Activated naive CD4-positive, alpha-beta T cell treated with anti-CD3 and anti-CD28 coated beads, Interleukin-2, amount 50 U/mL, for 16 hours (primary cell): ENCODE results near the gene SREBF2.
"Not testable (repeated sequence)": the region's sequence is repeated elsewhere in the genome, so short reads cannot be mapped to it uniquely, and the experiment has no call there.

ENCODE experiments used
- DNase-seq: peaks from one replicate; pipeline ENCODE4 v3.0.0-alpha.2; 2020

SREBF2 gene

DNA sequence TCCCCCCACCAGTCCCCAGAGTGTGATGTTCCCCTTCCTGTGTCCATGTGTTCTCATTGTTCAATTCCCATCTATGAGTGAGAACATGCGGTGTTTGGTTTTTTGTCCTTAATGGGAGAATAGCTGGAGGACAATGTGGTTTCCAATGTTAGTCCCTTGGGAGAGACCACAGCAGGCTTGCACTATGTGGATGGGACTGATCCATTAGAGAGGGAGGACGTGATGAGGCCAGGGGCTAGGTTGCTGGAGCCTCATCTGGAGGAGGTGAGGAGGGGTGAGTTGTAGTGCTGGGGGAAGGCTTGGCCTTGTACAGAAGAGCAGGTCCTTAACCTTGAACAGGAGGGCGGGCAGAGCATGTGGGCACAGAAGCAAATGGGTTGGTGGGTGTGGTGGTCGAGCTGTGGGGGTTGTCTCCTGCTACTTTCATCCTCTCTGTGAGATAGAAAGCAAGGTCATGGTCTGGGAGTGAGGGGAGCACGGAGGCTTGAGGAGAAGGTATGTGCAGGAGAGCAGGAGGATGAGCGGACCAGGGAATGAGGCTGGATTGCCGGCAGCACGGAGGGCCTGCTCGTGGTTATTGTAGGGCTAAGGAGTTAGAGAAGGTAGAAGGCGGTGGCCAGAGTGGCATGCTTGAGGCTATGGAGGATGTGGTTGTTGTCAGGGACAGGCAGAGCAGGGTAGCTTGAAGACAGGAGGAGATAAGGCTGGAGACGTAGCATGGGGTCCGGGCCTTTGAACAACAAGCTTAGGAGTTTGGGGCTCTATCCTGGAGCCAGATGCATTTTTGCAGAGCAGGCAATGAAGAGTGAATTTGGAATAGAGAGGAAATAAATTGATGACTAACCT lies 11.2 kb upstream of the SREBF2 start:
- no peak for DNase-seq

DNA sequence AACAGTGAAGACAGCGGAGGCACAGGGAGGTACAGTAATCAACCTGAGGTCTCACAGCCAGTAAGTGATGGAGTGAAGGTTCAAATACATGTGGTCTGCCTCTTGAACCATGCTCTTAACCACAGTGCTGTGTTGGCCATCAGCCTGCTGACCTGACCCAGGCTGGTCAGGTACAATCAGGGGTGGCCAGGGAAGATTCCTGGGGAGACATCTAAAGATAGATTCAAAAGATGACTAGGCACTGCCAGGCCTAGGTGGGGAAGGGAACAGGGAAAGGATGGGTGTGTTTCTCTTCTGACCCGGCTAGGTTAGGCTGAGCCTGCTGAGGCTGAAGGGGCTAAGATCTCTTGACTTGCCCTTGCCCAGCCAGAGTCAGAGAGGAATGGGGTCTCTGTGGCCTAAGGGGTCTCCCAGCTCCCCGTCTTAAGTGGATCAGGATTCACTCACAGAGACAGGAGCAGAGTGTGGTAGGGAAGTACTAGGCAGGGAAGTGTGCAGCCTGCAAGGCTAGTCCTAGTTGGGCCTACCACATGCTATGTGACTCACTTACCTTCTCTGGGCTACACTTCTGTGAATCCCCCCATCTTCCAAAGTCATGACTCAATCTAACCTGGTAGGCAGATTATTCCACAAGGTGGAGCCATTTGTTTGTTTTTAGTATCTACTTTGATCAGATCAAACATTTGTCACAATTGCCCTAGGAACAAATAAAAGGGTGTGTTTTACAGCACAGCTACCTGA lies 10.4 kb upstream of the SREBF2 start:
- peak; percentile 42 for DNase-seq

DNA sequence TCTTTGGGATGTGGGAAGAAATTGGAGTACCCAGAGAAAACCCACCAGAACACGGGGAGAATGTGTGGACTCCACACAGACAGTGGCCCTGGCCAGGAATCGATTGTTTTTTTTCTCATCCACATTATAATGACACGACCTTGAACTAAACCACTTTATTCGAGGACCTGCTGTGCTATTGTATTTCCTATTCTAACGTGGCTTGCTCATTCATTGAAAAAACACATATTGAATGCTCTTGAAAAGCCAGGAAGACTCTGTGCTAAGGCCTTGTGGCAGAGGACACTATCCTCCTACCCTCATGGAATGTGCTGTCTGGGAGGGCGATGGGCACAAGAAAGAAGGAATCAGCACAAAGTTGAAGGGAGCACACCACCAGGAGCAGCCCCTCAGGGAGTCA lies 9.1 kb upstream of the SREBF2 start:
- DNase-seq, result no peak

DNA sequence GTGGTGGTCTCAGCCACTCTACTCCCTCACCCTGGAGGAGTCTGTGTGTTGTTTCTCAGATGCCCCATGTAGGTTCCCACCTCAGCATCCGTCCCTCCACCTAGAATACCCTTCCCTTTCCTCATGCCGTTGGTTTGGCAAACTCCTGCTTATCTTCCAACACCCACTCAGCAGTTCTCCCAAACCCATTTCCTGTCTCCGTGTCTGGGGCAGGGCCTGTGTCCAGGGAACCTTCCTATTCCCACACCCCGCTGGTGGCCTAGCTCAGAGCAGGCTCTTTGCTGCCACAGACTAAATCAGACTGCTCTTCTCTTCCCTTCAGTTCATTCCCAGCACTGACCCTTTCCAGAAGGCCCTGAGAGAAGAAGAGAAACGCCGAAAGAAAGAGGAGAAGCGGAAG lies 7.5 kb upstream of the SREBF2 start:
- DNase-seq, result no peak

DNA sequence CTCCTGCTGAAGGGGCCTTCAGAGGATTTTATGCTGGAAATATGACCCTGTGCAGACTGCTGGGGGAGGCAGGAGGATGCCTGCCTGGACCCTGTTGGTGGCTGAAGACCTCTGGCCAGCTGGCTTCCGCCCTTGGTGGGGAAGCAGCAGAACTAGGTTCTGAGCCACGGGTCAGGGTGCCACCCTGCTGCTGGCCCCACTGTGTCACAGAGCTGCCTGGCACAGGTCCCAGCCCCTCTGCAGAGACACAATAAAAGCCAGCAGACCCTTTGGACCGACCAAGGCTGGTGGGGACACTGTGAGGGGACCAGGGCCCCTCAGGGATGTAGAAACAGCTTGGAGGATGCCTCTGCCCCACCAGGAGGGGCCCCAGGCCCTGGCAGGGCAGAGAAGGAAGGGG lies 6.9 kb upstream of the SREBF2 start:
- DNase-seq, result no peak

DNA sequence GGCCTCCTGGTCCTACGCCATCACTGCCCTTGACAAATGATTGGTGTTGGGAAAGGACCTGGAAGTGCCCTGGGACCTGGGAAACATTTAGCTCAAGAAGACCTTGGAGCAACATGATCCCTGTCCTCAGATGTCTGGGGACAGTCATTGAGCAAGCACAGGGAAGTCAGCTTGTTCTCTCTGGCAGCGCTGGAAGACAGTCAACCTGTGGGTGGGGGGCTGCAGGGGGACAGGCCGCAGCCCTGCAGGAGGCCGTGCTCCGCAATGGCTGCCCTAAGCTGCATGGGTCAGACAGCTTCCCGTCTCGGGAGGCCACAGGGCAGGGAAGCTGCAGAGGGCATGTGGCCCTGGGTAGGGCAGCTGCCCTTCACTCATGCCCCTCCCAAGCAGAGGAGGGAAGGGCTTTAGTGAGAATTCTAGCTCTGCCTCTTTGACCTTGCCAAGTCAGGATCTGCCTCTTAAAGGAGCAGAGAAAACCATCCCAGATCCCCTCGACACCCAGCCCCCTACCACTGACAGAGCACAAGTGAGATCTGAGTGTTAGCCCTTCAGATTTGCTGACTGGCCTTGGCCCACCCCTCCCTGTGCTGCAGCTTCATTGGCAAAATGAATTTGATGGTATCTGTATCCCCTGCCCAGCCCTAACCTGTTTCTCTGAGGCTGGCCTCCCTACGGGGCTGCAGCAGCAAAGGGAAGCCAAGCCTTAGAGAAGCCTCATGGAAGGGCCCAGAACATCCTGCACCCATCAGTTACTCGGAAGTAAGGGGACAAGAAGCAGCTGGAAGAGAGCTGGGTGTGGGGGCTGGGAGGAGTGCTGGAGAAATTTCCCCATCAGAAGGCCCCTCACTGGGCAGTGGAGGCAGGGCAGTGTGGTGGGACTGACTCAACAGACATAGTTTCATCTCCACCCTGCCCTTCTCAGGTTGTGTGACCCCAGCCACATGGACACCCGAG lies 6.2 kb upstream of the SREBF2 start:
- DNase-seq, result no peak

DNA sequence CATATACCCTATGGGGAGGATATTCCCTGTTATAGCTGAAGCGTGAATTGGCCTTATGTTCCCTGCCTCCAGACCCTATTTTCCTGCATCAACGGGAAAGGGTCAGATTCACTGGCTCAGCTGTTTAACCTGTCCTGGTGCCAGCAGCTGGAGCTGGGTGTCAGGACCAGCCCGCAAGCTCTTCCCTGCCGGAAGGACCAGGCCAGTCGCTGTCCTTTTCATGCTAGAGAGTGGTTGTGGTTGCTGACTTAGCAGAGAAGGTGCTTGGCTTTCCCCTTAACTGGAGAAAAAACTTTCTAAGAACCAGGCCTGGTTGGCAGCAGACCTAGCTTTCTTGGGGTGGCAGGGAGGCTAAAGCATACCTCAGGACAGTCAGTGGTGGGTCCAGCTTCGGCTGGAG lies 5.2 kb upstream of the SREBF2 start:
- DNase-seq, result no peak

DNA sequence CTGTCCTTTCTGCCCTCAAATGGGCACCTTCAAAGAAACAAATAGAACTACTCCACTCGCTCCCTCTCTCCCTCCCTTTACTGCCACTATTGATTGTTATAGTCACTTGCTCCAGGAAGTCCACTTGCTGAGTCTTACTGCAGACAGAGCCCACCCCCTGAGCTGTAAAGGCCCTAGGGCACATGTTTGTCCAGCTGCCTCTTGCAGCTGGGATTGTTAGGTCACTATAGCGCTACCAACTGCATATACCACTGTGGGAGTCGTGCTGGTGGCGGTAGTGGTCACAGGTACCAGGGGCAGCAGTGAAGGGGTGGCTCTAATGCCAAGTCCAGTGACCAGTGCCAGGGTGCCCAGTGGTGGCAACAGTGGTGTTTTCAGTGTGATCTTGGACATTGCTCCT lies 4.4 kb upstream of the SREBF2 start:
- DNase-seq, result no peak

DNA sequence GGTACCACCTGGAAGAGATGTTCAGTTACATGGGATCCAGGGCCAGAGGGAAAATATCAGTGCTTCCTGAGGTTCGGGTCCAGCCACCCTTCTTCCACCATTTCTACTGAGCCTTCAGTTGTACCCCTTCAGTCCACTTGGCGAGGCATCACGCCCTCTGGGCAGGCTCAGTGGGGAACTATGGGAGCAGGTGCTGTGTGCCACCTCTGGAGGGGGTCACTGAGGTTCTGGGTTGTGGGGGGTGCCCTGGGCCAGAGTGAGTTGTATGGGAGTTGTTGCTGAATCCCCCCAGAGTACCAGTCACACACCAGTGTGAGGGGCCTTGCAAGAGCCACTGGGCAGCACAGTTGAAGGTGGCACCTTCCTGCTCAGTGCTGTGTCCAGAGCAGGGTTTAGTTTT lies 2.7 kb upstream of the SREBF2 start:
- DNase-seq, result no peak

DNA sequence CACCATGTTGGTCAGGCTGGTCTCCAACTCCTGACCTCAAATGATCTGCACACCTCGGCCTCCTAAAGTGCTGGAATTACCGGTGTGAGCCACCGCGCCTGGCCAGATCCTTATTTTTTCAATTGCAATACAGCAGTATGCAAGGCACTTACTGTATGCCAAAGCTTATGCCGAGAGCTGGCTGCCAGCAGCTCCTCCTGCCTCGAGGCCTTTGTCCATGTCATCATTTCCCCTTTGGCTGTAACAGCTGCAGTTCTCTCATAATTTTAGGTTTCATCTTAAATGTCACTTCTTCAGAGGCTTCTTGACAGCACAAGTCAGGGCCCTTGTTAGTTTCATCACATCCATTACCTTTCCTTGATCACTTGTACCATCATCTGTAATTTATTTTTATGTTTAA lies 1.5 kb upstream of the SREBF2 start:
- DNase-seq, result no peak

DNA sequence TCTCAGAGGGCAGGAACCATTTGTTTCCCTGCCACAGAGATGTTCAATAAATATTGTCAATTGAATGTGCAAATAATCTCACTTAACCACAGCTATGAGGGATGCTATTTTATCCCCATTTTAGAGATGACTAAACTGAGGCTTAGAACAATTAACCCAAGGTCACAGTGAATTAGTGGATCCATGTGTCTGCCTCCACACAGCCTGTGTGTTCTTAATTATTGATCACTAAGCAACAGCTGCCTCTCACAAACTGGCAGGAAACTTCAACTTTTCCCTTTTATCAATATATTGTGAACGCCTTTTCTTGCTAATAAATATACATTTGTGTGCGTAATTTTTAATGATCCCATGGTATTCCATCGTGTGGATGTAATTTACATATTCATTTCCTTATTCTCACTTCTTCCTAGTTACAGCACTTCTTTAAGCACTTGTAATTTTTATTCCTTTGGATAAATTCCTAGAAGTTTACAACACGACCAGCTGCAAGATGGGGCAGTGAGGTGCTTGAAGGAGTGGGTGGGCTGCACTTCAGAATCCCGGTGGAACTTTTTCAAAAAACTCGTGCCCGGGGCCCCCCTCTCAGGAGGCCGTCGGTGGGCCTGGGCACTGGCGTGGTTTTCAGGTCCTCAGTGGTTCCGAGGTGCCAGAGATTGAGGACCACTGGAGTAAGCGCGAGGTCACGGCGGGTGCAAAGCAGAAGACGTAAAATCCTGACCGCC lies 915 bp upstream of the SREBF2 start:
- DNase-seq, result no peak

DNA sequence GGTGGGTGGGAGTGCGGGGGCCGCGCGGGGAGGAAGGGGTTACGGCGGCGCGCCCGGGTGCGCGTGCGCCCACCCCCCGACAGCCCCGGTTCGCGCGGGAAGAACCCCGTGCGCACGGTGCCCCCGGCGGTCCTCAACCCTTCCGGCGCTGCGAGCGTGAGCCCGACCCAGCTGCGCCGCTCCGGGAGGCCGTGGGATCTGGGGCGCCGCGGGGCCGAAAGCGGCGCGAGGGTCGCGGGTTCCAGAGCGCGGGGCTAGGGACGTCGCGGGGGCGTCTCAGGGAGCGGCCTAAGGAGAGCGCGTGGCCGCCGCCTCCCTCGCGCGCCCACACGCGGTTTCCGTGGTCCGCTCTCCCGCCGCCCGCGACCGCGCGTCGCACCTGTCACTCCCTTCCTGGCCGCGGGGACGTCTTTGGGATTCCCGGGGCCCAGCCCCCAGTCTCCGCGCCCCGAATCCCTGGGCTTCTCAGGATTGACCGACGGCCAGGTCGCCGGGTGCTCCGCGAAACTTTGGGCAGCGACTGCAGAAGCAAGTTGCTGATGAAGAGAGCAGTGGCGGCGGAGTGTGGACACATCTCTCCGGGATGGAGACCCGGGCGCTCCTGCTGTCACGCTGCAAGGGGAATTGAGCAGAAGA lies 582 bp downstream of the SREBF2 start:
- DNase-seq, result peak; percentile 52

DNA sequence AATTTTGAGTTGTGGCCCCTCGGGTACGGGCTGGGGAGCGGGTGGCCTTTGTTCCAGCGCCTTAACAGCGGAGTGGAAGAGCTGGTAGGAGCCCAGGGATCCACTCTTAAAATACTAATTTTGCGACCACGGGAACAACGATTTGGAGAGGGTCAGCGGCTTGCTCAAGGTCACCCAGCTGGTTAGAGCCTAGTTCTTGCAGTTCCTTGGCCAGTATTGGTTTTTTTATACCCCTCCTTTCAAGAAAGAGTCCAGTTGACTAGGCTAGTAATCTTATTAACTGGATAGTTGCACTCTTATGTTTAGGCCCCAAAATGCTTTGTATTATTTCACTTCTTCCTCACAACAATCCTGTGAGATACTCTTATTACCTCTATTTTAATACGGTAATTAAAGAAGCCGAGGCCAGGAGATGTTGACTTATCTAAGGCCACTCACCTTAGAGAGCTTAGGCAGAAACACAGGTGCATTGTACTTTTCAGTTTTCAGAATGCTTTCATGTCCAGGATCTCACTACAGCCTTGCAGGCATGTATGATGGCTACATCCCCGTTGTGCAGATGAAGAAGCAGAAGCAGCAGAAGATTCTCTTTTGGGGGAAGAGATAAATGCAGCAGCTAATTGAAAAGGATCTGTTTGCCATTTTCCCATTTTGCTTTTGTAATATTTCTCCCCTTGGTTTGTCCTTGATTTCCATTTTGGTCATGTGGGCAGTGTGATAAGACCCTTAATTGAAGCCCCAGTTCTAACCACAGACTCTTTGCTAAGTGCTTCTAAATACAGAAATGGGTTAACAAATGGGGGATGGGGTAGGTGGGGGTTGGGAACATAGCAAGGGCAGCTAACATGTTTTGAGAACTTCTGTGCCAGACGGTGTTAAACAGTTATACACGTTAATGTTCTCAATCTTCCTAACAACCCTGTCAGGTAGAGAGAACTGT lies 1.4 kb downstream of the SREBF2 start:
- DNase-seq, result no peak

DNA sequence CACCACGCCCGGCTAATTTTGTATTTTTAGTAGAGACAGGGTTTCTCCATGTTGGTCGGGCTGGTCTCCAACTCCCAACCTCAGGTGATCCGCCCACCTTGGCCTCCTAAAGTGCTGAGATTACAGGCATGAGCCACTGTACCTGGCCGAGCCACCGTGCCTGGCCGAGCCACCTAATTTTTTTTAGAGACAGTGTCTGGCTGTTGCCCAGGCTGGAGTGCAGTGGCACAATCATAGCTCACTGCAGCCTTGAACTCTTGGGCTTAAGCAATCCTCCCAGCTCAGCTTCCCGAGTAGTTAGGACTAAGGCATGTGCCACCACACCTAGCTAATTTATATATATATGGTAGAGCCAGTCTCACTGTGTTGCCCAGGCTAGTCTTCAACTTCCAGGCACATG lies 2.6 kb downstream of the SREBF2 start:
- DNase-seq, result not testable (repeated sequence)

DNA sequence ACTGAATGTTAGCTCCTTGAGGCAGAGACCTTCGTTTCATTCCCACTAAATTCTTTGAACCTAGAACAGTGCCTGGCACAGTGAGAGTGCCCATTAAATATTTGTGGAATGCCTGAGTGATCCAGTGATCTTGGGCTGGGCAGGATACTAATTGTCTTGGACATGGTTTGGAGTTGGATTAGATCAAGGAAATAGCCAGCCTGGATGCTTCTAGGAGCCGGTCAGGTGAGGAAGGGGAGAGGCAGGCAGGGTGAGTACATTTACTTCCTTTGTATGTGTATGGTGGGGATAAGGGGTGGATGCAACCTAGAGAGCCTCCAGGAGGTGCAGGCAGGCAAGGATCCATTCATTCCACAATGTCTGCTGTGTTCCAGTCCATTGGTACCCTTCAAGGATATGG lies 3.6 kb downstream of the SREBF2 start:
- no peak for DNase-seq

DNA sequence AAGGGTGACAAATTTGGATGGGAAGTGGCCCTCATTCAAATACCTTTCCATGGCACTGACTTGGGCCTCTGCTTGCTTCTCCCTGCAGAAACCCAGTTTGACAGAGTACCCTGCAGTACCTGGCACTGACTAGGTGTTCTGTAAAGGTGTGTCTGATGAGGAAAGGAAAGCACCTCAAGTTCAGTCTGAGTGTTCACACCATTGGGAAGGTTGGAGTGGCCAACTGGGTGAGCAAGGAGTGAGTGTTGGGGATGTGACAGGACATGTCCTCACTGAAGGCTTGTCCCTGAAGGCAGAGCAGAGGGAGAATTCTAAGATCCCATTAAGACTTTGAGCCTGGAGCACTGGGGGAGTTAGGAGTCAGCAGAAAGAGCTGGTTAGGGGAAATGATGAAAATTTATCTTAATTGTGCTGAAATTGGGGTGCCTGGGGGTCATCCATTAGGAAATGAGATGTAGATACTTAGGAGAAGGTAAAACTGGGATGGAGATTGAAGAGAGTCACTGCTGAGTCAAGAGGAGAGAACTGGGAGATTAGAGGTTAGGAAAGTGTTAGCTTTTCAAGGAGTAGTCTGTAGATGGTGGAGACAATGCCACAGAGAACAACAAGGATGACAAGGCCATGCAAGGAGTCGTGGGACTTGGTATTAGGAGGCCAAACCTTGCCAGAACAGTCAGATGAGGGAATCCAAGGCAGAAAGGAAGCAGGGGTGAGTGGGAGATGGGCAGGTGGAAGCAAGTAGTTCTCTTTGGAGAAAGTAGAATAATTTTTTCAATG lies 6.1 kb downstream of the SREBF2 start:
- no peak for DNase-seq

DNA sequence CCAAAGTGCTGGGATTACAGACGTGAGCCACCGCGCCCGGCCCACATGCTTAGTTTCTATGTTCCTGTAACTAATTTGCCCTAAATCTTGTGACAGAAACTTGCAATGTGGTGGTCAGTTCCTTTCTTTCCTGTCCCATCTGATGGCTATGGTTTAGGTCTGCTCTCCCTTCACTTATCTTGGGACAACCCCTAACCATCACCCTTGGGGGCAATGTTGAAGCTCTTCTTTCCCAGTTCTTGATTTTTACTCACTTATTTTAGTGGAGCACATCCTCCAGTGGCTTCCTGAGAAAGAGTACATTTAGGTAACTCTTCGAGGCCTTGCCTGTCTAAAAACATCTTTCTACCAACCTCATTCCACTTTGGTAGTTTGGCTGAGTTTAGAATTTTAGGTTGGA lies 7.3 kb downstream of the SREBF2 start:
- DNase-seq, result no peak

DNA sequence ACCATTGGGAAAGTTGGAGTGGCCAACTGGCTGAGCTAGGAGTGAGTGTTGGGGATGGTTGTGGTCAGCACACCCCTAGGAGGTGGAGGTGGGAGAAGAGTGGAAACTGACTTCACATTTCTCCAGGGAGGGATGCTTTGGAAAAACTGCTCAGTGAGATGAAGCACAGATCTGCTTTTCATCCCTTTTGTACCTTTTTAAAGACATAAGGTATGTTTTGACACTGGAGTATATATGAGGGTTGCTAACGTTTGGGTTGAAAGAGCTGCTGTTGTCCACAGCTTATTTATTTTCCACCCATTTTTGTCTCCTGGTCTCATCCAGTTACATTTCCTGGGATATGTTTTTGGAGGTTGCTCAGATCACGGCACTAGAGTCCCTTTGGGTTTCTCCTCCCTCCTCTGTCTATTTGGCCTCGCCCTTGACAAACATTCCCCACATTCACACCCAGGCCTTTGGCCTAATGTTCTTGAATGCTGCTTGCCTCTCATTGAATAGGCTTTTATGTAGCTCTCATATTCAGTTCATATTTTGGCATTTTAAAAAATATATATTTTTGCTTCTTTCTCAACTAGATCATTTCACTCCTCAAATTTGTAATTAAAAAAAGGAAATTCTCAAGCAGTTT lies 8.3 kb downstream of the SREBF2 start:
- DNase-seq, result no peak
